Naive thymus-derived CD8-positive, alpha-beta T cell (primary cell): ENCODE results near the gene SRPK2. TPM values are rescaled to one million over a fixed set of nuclear protein-coding genes. Genes with fewer than 3 reads are reported as not detected.

Experiments
- ATAC-seq, 2 donors: fragments of 150-1000 bp; cut with Tn5 transposase in 1 of 2; sonication (Bioruptor Pico), chemical (Tn5 transposase) in 1 of 2; 1 replicate in 1 of 2; 2 replicates in 1 of 2; pipeline ENCODE4 v1.10.0; 2021; ENCODE audit warnings: mild to moderate bottlenecking in 2 of 2, moderate library complexity in 2 of 2
- POLR2A ChIA-PET: fragments of 350-600 bp; sonication (Branson Sonifier 250); formaldehyde crosslinking; loops from one replicate; lab custom pipeline; 2021; ENCODE audit warnings: antibody characterized with exemption; lab: Charles Lee
- DNase-seq, 10 donors: peaks; one replicate each; pipeline versions ENCODE4 v3.0.0 to v3.0.0-alpha.2; 2020 to 2022
- H3K27ac Mint-ChIP-seq, 10 donors: one replicate each; pipeline ENCODE4 v1.8.0; 2020 to 2022; ENCODE audit warnings: mild to moderate bottlenecking in 10 of 10, mixed read lengths in 10 of 10, moderate library complexity in 4 of 10, inconsistent platforms in 1 of 10
- H3K27me3 Mint-ChIP-seq, 5 donors: one replicate each; pipeline ENCODE4 v1.8.0; 2021 to 2022; ENCODE audit warnings: mixed read lengths in 5 of 5
- H3K36me3 Mint-ChIP-seq, 3 donors: one replicate each; pipeline ENCODE4 v1.8.0; 2020 to 2022; ENCODE audit warnings: mixed read lengths in 3 of 3, mild to moderate bottlenecking in 2 of 3, inconsistent platforms in 1 of 3
- H3K4me1 Mint-ChIP-seq, 4 donors: one replicate each; pipeline ENCODE4 v1.8.0; 2021 to 2022; ENCODE audit warnings: mixed read lengths in 4 of 4
- H3K4me3 Mint-ChIP-seq, 10 donors: one replicate each; pipeline ENCODE4 v1.8.0; 2020 to 2022; ENCODE audit warnings: mild to moderate bottlenecking in 10 of 10, mixed read lengths in 10 of 10, moderate library complexity in 6 of 10, inconsistent platforms in 1 of 10
- H3K9me3 Mint-ChIP-seq, 9 donors: one replicate each; pipeline ENCODE4 v1.8.0; 2020 to 2022; ENCODE audit warnings: mixed read lengths in 9 of 9, mild to moderate bottlenecking in 3 of 9, inconsistent platforms in 1 of 9, moderate library complexity in 1 of 9
- polyA plus RNA-seq, 3 donors: library from polyadenylated mRNA; unstranded; fragments of 300-500 nt; fragmentation: Illumina TruSeq; gene quantifications; one replicate each; pipeline ENCODE4 v1.2.3, GENCODE V29; 2021
- total RNA-seq, 8 experiments: library from RNA in 2 of 8; stranded (reverse) in 2 of 8; gene quantifications; one replicate each; pipeline ENCODE4 v1.2.3 and lab custom pipeline; 2021 to 2026

SRPK2 gene
- total and polyA plus RNA-seq, 5 experiments from 2014 or later, result 39.2 to 47.1 (median 40.4) TPM

DNA sequence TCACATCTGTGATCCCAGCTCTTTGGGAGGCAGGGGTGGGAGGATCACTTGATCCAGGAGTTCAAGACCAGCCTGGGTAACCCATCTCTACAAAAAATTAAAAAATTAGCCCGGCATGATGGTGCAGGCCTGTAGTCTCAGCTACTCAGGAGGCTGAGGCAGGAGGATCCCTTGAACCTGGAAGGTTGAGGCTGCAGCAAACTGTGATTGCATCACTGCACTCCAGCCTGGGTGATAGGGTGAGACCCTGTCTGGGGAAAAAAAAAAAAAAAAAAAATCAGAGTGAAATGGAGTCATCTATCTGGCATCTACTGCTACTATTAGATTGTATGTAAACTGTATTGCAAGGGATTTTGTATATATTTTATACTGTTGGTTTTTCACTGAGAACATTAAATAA, 315.6 kb downstream of the SRPK2 start:
- ATAC-seq (no peak), DNase-seq (no peak)
- Mint-ChIP-seq H3K27ac (peak overlapping the region in 4 of 10 donors; percentile 6 to 86 (median 30)), H3K27me3 (no peaks in the 10 kb centered on the region), H3K9me3 (no peaks in the 10 kb centered on the region), H3K4me1 (peaks cover 2 to 15% (median 11%) of the 10 kb centered on the region in 4 donors), H3K36me3 (peaks cover 5 to 87% (median 14%) of the 10 kb centered on the region in 3 donors), H3K4me3 (no peak overlapping the region)
- POLR2A ChIA-PET, result interaction anchor here (0.6 to 1.1 kb wide), 3 partner anchors 14 to 128 kb away, joined by 3 to 4 read pairs (median 3); no protein-coding TSS in a partner anchor

DNA sequence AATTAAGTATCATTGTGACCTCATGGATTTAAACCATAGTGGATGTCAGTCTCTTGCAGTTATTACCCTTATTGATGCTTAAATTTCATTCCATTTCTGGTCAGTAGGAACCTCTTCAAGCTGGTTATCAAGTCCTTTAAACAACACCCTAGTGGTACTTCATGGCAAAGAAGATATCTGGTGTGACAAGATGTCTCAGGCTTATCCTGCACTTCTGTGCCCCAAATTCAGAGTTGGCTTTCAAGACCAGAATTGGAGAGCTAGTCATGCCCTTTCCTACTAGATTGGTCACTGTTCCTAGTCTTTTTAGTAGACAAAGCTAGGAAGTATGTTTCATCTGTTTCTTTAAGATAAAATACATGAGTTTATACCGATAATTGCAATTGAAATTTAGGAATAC, 319.8 kb downstream of the SRPK2 start:
- ATAC-seq (no peak), DNase-seq (no peak)
- Mint-ChIP-seq H3K4me1 (peaks cover 4 to 18% (median 15%) of the 10 kb centered on the region in 4 donors), H3K4me3 (no peak overlapping the region), H3K27ac (peak overlapping the region in 9 of 10 donors; percentile 1 to 80 (median 44)), H3K27me3 (no peaks in the 10 kb centered on the region), H3K36me3 (peaks cover 5 to 79% (median 6%) of the 10 kb centered on the region in 3 donors), H3K9me3 (no peaks in the 10 kb centered on the region)
- POLR2A ChIA-PET, result no interaction called here

DNA sequence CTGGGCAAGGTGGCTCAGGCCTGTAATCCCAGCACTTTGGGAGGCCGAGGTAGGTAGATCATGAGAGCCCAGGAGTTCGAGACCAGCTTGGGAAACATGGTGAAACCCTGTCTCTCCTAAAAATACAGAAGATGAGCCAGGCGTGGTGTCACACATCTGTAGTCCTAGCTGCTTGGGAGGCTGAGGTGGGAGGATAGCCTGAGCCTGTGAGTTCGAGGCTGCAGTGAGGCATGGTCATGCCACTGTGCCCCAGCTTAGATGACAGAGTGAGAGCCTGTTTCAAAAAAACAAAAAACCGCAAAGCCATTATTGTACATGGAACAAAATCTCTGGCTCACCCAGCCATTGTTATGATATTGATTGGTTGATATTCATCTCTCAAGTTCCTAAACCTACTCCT, 321.0 kb downstream of the SRPK2 start:
- no peak for DNase-seq
- peaks cover 5 to 82% (median 10%) of the 10 kb centered on the region in 3 donors for H3K36me3 Mint-ChIP-seq
- peaks cover 4 to 28% (median 23%) of the 10 kb centered on the region in 4 donors for H3K4me1 Mint-ChIP-seq
- POLR2A ChIA-PET, result interaction anchor here (0.6 kb wide), 1 partner anchor 12 kb away, joined by 3 read pairs; no protein-coding TSS in a partner anchor
- peak overlapping the region in 5 of 10 donors; percentile 41 to 77 (median 68) for H3K27ac Mint-ChIP-seq
- ATAC-seq, result peak in 1 of 2 donors; percentile 25
- H3K9me3 Mint-ChIP-seq, result no peaks in the 10 kb centered on the region
- no peaks in the 10 kb centered on the region for H3K27me3 Mint-ChIP-seq
- no peak overlapping the region for H3K4me3 Mint-ChIP-seq

Other genes with a start within 250 kb of the SRPK2 start
- gene PUS7, start 133.3 kb upstream of the SRPK2 start, total RNA-seq, result 1 to 10 TPM; 6.5 to 7.3 TPM
- 1 to 10 TPM; 5.3 to 7.2 (median 5.5) TPM for gene PUS7, start 133.3 kb upstream of the SRPK2 start, polyA plus RNA-seq
- 10 to 100 TPM; 31.2 to 31.5 TPM for gene RINT1, start 143.3 kb upstream of the SRPK2 start, total RNA-seq
- gene RINT1, start 143.3 kb upstream of the SRPK2 start, polyA plus RNA-seq, result 10 to 100 TPM; 15.0 to 17.5 (median 15.4) TPM
- gene EFCAB10, start 192.6 kb upstream of the SRPK2 start, total RNA-seq, result under 1 TPM in 1 of 2 experiments, not detected in 1; 0.42 TPM
- not detected for gene EFCAB10, start 192.6 kb upstream of the SRPK2 start, polyA plus RNA-seq